HG02759 (cell line): ENCODE data around the gene ARHGEF26.

Experiments used
- ATAC-seq: cut with Tn5 transposase; IDR thresholded peaks from one replicate; pipeline ENCODE4 v1.9.1; 2021; ENCODE audit warnings: mild to moderate bottlenecking, moderate library complexity; ENCODE audit not compliant: unreplicated experiment

Gene ARHGEF26

GRCh38 chr3:154193000-154193615, 71.9 kb downstream of the ARHGEF26 start:
- ATAC-seq, result no peak

GRCh38 chr3:154194877-154195276, 73.7 kb downstream of the ARHGEF26 start:
- no peak for ATAC-seq

GRCh38 chr3:154195620-154196356, 74.6 kb downstream of the ARHGEF26 start:
- ATAC-seq, result no peak

DNA sequence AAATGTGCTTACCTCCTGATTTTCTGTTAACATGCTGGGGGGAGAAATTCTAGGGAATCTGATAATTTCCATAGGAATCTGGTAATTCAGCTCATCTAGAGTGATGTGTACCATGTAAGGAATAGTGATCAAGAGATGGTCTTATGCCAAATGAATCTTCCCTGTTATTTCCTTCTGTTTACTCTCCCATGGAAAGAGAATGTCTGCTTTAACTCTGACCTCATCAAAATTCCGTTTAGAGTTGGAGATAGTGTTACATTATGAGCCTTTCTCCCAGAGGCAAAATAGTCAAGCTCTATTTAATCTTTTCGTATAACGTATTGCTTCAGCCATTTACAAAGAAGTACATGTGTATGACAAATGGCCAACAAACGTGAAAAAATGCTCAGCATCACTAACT, 76.6 kb downstream of the ARHGEF26 start:
- ATAC-seq, result no peak

DNA sequence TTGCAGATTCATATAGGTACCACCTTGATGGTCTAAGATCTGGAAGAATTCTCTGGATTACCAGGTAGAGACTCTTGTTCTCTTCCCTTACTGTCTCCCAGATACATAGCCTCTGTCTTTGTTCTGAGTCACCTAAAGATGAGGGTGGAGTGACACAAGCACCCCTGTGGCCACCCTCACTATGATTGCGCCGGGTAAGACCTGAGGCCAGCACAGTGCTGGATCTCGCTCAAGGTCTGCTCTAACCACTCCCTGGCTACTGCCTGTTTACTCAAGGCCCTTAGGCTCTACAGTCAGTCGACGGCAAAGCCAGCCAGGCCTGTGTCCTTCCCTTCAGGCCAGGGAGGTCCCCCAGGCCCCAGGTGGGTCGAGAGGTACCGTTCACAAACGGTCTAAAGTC, 88.3 kb downstream of the ARHGEF26 start:
- no peak for ATAC-seq

GRCh38 chr3:154210986-154211385, 89.8 kb downstream of the ARHGEF26 start:
- ATAC-seq, result no peak

- no peak for ATAC-seq
These were observed 93.1 kb downstream of the ARHGEF26 start for GRCh38 chr3:154214306-154214705.

- no peak for ATAC-seq
These were observed 96.5 kb downstream of the ARHGEF26 start for GRCh38 chr3:154217671-154218070.

DNA sequence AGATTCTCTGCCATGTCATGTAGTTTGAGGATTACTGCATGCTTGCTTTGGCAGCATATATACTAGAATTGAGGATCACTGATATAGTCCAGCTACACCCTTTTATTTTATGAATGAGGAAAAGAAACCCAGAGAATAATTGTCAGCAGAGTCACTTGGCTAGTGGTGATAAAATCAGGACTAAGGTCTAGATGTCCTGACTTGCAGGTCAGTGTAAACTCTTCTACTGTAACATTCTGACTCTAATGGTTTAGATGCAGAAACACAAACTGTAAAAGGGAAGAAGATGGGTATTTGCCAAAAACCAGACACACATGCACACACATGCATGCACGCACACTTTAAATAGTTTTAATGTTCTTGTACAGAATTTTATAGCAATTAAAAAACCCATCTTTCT, 97.5 kb downstream of the ARHGEF26 start:
- ATAC-seq, result no peak

DNA sequence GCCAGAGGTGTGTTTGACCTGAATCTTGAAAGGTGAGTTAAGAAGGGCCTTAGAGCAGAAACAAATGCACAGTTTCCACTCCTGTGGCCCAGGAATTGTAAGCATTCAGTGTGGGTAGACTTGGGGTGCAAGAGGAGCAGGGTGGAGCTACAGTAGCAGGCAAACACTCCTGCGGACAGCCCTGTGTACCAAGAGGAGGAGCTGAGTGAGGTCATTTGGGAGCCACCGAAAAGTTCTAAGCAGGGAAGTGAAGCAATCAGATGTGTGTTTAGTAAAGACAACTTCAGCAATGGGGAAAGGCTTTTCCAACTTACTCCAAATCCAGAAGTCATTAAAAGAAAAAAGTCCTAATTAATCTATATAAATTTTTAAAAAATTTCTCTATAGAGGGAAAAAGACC, 99.3 kb downstream of the ARHGEF26 start:
- no peak for ATAC-seq

DNA sequence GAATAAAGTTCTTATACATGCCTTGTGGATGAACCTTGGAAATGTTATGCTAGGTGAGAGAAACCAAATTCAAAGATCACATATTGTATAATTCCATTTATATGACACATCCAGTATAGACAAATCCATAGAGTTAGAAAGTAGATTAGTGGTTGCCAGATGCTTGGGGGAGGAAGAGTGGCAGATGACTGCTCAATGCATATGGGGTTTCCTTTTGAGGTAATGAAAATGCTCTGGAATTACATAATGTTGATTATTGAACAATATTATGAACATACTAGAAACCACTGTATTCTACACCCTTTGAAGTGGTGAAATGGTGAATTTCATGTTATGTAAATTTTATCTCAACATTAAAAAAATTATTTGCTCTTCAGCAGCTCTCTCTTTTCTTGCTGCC, 102.3 kb downstream of the ARHGEF26 start:
- no peak for ATAC-seq

- no peak for ATAC-seq
These were observed 103.2 kb downstream of the ARHGEF26 start for GRCh38 chr3:154224366-154224765.

DNA sequence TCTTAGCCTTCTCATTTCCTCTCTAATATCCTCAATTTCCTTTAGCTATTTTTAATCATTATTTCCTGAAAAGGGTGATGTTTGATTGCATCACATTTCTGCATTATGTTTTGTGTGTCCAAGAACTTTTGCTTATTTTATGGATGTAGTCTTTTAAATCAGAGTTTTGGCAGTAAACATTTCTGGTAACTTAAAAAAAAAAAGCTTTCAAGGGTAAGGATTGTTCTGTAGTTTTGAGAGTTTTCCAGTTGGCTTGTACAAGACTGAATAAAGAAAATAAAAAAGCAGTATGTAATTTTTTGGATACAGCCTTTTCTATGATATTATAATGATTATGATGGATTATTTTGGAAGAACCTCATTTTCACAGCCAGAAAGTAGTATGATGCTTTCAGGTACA, 103.7 kb downstream of the ARHGEF26 start:
- no peak for ATAC-seq

DNA sequence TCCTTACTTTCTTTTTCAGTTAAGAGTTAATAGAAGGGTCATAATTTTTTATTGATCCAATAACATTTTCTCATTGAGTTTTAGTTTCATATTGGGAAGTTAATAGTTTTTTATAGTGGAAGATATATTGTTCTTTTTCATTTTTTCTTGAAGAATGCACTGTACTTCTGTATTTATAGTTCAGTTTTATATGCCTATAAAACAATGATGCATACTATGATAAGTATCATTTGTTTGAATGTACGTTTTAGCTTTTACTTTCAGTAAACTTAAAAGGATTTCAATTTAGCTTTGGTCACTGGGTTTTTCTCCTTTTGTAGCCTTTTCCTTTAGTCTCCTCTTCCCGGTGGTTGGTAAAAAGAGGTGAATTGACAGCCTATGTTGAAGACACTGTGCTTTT, 104.3 kb downstream of the ARHGEF26 start:
- no peak for ATAC-seq

GRCh38 chr3:154227531-154227930, 106.3 kb downstream of the ARHGEF26 start:
- ATAC-seq, result no peak

DNA sequence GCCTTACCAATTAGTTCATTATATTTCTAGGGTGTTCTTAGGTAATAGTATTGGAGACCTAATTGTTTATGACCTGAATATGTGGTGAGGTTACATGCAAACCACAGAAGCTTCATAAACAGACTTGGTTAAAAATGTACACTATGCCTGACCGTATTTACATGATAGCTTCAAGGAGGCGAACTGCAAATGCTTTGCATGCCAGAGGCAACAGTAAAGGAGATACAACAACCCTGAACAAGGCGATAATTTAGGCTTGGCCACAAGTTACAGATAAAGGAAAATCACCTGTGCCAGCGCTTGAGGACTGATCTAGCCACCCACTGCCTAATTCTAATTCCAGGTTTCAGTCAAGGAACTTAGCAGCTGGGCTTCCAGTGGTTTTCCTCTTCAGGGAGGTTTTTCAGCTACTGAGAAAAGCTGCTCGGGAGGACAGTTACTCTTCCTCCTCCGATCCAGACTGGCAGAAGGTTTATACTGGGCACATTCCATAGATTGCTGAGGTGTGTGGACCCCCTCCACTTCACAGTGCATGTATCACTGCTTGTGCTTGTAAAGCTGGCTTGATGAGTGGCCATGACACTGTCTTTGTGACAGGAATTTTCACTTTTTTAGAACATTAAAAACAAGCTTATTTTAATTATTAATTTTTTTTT, 107.5 kb downstream of the ARHGEF26 start:
- ATAC-seq, result no peak

DNA sequence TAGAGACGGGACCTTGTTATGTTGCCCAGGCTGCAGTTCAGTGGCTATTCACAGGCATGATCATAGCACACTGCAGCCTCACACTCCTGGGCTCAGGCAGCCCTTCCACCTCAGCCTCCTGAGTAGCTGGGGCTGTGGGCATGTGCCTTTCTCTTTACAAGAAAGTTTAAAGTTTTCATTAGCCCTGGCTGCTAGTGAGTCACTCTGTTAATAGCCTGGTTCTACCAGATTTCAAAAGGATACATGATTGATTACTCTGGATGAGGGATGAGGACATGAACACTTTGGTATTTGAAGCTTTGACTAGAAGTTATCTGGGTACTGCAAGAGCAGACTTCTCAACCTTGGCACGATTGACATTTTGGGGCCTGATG, 108.0 kb downstream of the ARHGEF26 start:
- no peak for ATAC-seq

GRCh38 chr3:154235330-154235729, 114.1 kb downstream of the ARHGEF26 start:
- no peak for ATAC-seq

DNA sequence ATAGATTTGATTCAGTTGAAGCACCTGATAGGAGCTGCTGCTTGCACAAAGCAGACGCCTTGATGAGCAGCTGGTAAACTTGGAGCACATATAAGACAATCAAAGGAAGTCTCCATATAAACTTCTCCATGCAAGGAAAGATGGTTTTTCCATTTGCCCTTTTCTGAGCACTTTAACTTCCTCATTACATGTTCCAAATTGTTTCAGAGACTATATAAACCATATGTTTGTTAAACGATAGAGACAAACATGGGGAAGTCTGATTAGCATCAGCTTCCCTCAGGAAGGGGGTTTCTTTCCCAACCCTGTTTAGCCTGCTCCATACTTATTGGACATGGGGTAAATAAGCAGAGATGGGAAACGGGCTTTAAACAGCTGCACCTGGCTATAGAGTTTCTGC, 115.1 kb downstream of the ARHGEF26 start:
- ATAC-seq, result no peak

- ATAC-seq, result no peak
These were observed 119.0 kb downstream of the ARHGEF26 start for GRCh38 chr3:154240235-154240634.

GRCh38 chr3:154241496-154241895, 120.3 kb downstream of the ARHGEF26 start:
- no peak for ATAC-seq

- ATAC-seq, result no peak
These were observed 121.6 kb downstream of the ARHGEF26 start for GRCh38 chr3:154242766-154243165.
